NCI-H1105 (cell line): ENCODE measurements around the gene ACSL6.
"Not testable (repeated sequence)": the region's sequence is repeated elsewhere in the genome, so short reads cannot be mapped to it uniquely, and the experiment has no call there.

Experiments
- DNase-seq: peaks from one replicate; lab custom pipeline; 2025; lab: John Stamatoyannopoulos, UW

ACSL6 gene

GRCh38 chr5:131942016-131942415 is 69.4 kb downstream of the ACSL6 start:
- no peak for DNase-seq

- DNase-seq = no peak
Measured at GRCh38 chr5:131939690-131940345, 71.6 kb downstream of the ACSL6 start.

GRCh38 chr5:131932235-131932634 is 79.2 kb downstream of the ACSL6 start:
- no peak for DNase-seq

- no peak for DNase-seq
Measured at GRCh38 chr5:131928957-131929356, 82.5 kb downstream of the ACSL6 start.

- no peak for DNase-seq
Measured at GRCh38 chr5:131926168-131926567, 85.3 kb downstream of the ACSL6 start.

GRCh38 chr5:131916481-131916880 is 95.0 kb downstream of the ACSL6 start:
- no peak for DNase-seq

GRCh38 chr5:131914472-131914871 is 97.0 kb downstream of the ACSL6 start:
- no peak for DNase-seq

- no peak for DNase-seq
Measured at GRCh38 chr5:131913603-131914002, 97.9 kb downstream of the ACSL6 start.

GRCh38 chr5:131906668-131907067 is 104.8 kb downstream of the ACSL6 start:
- DNase-seq = no peak

- DNase-seq = not testable (repeated sequence)
Measured at GRCh38 chr5:131902266-131902665, 109.2 kb downstream of the ACSL6 start.
